Measurements from ENCODE around the gene ZNF438.

Gene ZNF438

DNA sequence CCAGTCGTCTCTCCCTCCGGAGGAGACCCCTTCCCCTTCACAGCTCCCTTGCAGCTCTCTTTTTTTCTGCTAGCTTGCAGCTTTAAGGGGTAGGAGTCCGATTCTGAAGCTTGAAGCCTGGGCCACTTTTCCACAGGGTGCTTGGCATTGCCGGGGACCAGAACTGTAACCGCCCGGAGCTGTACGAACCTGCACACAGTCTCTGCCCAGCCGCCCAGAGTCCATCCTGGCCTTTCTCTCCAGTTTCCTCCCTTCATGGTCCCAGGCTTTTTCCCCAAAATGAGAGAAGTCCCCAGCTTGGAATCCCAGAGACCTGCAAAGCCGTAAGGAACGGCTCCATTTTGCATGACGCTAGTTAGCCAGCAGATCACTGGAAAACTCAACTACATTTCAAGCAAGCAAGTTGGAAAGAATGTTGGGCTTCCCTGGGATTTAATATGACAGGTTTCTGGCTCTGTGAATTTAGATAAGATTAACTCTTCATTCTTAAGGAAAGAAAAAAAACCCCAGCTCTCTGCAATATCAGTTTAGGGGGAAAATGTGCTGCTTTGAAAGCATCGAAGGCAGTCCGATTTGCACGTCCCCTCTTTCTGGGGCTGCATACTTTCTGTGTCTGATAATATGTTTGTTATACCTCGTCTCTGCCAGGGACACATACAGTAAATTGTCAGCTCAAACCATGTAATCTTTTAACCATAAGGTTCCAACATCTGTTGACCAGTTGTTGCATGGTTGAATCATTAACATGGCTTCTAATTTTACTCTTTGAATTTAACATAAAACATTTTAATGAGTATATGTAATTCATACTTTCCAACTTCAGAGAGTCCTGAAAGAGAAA, 212.1 kb downstream of the ZNF438 start:
- TF ChIP-seq TAF1 (IDR thresholded peaks at IDR 0.05; ENCODE audit: borderline replicate concordance, insufficient read depth, low read length), result no peak
- no peak for TF ChIP-seq FOXP2 (optimal IDR thresholded peaks at IDR 0.05; ENCODE audit: borderline replicate concordance, extremely low read depth, extremely low read length, insufficient read depth)
- TF ChIP-seq SIN3A (IDR thresholded peaks at IDR 0.05; ENCODE audit: borderline replicate concordance, insufficient read depth, low read length), result no peak
- TF ChIP-seq, protein P1, sequence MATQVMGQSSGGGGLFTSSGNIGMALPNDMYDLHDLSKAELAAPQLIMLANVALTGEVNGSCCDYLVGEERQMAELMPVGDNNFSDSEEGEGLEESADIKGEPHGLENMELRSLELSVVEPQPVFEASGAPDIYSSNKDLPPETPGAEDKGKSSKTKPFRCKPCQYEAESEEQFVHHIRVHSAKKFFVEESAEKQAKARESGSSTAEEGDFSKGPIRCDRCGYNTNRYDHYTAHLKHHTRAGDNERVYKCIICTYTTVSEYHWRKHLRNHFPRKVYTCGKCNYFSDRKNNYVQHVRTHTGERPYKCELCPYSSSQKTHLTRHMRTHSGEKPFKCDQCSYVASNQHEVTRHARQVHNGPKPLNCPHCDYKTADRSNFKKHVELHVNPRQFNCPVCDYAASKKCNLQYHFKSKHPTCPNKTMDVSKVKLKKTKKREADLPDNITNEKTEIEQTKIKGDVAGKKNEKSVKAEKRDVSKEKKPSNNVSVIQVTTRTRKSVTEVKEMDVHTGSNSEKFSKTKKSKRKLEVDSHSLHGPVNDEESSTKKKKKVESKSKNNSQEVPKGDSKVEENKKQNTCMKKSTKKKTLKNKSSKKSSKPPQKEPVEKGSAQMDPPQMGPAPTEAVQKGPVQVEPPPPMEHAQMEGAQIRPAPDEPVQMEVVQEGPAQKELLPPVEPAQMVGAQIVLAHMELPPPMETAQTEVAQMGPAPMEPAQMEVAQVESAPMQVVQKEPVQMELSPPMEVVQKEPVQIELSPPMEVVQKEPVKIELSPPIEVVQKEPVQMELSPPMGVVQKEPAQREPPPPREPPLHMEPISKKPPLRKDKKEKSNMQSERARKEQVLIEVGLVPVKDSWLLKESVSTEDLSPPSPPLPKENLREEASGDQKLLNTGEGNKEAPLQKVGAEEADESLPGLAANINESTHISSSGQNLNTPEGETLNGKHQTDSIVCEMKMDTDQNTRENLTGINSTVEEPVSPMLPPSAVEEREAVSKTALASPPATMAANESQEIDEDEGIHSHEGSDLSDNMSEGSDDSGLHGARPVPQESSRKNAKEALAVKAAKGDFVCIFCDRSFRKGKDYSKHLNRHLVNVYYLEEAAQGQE (IDR thresholded peaks at IDR 0.05; ENCODE audit: insufficient read depth in 1 of 2, low read depth in 2 of 2, low read length in 2 of 2), result no peak
- no peak for TF ChIP-seq POLR2AphosphoS5 (IDR thresholded peaks at IDR 0.05; ENCODE audit: low read depth, low read length)

- TF ChIP-seq, protein P1 (IDR thresholded peaks at IDR 0.05; ENCODE audit: insufficient read depth in 1 of 2, low read depth in 2 of 2, low read length in 2 of 2), result no peak
- no peak for TF ChIP-seq POLR2AphosphoS5 (IDR thresholded peaks at IDR 0.05; ENCODE audit: low read depth, low read length)
Measured at GRCh38 chr10:30818854-30819253, 212.8 kb downstream of the ZNF438 start.

- TF ChIP-seq, protein P1 (IDR thresholded peaks at IDR 0.05; ENCODE audit: insufficient read depth in 1 of 2, low read depth in 2 of 2, low read length in 2 of 2), result peak in 1 of 2 experiments; percentile 67; a peak in 2 of 4 replicates
- no peak for TF ChIP-seq TAF1 (IDR thresholded peaks at IDR 0.05; ENCODE audit: borderline replicate concordance, insufficient read depth, low read length)
- TF ChIP-seq FOXP2 (optimal IDR thresholded peaks at IDR 0.05; ENCODE audit: borderline replicate concordance, extremely low read depth, extremely low read length, insufficient read depth), result peak; percentile 98
Measured at GRCh38 chr10:30818010-30818660, 213.5 kb downstream of the ZNF438 start.

GRCh38 chr10:30817541-30817940, 214.1 kb downstream of the ZNF438 start:
- TF ChIP-seq, protein P1 (IDR thresholded peaks at IDR 0.05; ENCODE audit: insufficient read depth in 1 of 2, low read depth in 2 of 2, low read length in 2 of 2), result no peak
- TF ChIP-seq POLR2AphosphoS5 (IDR thresholded peaks at IDR 0.05; ENCODE audit: low read depth, low read length), result no peak
- TF ChIP-seq TAF1 (IDR thresholded peaks at IDR 0.05; ENCODE audit: borderline replicate concordance, insufficient read depth, low read length), result no peak
- TF ChIP-seq FOXP2 (optimal IDR thresholded peaks at IDR 0.05; ENCODE audit: borderline replicate concordance, extremely low read depth, extremely low read length, insufficient read depth), result no peak
- TF ChIP-seq SIN3A (IDR thresholded peaks at IDR 0.05; ENCODE audit: borderline replicate concordance, insufficient read depth, low read length), result no peak
